Duodenal mucosa (tissue), 2 donors: ENCODE measurements around the gene CABS1.

Experiments
- H3K27ac ChIP-seq: one replicate; pipeline ENCODE4 v1.7.0; 2013; ENCODE audit warnings: low read depth, low read length
- H3K27me3 ChIP-seq, 2 donors: one replicate each; pipeline ENCODE4 v1.7.0; 2013; ENCODE audit warnings: low read length in 2 of 2, control low read depth in 1 of 2; ENCODE audit not compliant: insufficient read depth in 2 of 2, control insufficient read depth in 1 of 2
- H3K36me3 ChIP-seq, 2 donors: one replicate each; pipeline ENCODE4 v1.7.0; 2013; ENCODE audit warnings: low read length in 2 of 2, control low read depth in 1 of 2; ENCODE audit not compliant: insufficient read depth in 2 of 2, control insufficient read depth in 1 of 2
- H3K4me1 ChIP-seq, 2 donors: one replicate each; pipeline ENCODE4 v1.7.0; 2013; ENCODE audit warnings: low read length in 2 of 2, control low read depth in 1 of 2; ENCODE audit not compliant: insufficient read depth in 2 of 2, control insufficient read depth in 1 of 2
- H3K4me3 ChIP-seq, 2 donors: one replicate each; pipeline ENCODE4 v1.7.0; 2013; ENCODE audit warnings: low read length in 2 of 2, low read depth in 1 of 2
- H3K9ac ChIP-seq, 2 donors: one replicate each; pipeline ENCODE4 v1.7.0; 2013; ENCODE audit warnings: low read length in 2 of 2, low read depth in 1 of 2
- H3K9me3 ChIP-seq, 2 donors: one replicate each; pipeline ENCODE4 v1.7.0; 2013; ENCODE audit warnings: low read length in 2 of 2, control low read depth in 1 of 2; ENCODE audit not compliant: control insufficient read depth in 1 of 2

The CABS1 gene

DNA sequence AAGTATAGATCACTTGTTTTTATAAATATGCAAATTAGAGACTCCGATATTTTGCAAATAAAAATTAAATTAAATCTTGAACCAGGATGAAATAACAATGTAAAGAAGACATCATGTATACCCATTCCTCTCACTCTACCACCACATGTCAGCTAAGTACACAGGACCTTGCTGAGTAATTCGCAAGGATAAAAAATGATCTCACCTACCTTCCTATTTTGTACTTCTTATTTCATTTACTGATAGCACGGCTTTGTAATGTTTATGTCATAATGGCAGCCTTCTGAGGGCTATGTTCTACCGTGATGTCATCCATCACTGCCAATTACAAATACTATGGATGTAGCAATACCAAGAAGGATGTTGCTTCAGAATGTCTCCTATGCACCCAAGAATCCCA, 37.2 kb downstream of the CABS1 start:
- H3K36me3 ChIP-seq, result no peaks in the 10 kb centered on the region
- no peaks in the 10 kb centered on the region for H3K27me3 ChIP-seq
- H3K9ac ChIP-seq, result no peak overlapping the region
- H3K4me1 ChIP-seq, result no peaks in the 10 kb centered on the region
- no peak overlapping the region for H3K27ac ChIP-seq
- no peak overlapping the region for H3K4me3 ChIP-seq
- no peaks in the 10 kb centered on the region for H3K9me3 ChIP-seq

DNA sequence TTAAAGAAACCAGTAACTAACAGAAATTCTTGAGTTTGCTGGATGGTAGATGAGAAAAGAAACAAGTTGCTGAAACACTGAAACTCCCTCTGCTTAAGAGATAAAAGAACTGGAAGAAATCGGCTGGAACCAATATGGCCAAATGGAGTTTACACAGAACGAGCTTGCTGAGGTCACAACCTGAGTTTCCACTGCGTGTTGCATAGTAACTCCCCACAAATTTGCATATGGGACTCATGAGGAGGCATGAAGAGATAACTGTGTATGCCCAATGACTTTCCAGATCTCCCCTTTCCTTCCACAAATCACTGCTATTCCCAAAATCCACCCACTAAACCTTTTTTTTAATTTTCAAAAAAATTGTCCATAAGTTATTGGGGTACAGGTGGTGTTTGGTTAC, 38.0 kb downstream of the CABS1 start:
- H3K27ac ChIP-seq, result no peak overlapping the region
- no peaks in the 10 kb centered on the region for H3K9me3 ChIP-seq
- H3K36me3 ChIP-seq, result no peaks in the 10 kb centered on the region
- H3K9ac ChIP-seq, result no peak overlapping the region
- no peaks in the 10 kb centered on the region for H3K27me3 ChIP-seq
- H3K4me3 ChIP-seq, result no peak overlapping the region
- no peaks in the 10 kb centered on the region for H3K4me1 ChIP-seq

DNA sequence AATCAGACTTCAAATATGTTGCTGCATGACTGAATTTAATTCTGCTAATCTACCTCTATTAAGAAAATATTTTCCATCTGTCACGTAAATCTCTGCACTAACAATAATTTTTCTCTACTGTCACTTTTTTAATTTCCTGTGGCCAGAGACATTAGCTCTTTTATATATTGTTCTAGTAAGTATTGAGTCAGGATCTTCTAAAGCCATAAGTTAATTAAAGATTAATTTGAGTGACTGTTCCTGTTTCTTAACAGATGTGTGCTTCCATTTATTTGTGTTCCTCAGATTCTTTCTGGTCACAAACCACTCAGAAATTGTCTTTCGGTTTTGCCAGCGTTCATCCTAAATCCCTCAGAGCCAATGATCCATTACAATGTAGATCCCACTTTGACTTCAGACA, 45.8 kb downstream of the CABS1 start:
- Histone ChIP-seq H3K36me3 (no peaks in the 10 kb centered on the region), H3K27ac (no peak overlapping the region), H3K9me3 (no peaks in the 10 kb centered on the region), H3K27me3 (no peaks in the 10 kb centered on the region), H3K4me1 (no peaks in the 10 kb centered on the region), H3K9ac (no peak overlapping the region), H3K4me3 (no peak overlapping the region)

DNA sequence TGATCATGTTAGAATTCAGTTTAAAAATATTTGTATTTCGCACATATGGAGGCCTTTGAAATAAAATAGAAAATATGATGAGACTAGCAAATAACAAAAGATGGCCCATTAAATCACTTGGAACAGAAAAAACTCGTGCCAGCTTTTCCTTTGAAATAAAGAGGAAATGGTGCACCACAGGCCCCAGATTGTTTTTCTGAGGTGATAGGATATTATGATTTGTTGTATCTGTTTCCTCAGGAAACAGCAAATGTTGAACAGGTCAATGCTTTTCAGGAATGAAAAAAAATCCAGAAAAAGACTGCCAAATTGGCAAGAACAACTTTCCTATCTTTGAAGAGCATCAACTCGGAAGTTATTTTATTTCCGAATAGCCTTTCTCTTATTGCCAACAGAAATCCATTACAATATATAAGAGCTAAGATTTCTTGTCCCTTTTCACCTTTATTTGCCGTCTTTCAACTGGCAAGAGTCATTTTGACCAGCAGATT, 48.0 kb downstream of the CABS1 start, which contains the start of gene SMR3B:
TSS of gene SMR3B (plus strand) at position 441 of the 491 bp plus-strand sequence. CDS start 1,380 bp downstream, outside the sequence.
- no peaks in the 10 kb centered on the region for H3K36me3 ChIP-seq
- H3K4me1 ChIP-seq, result no peaks in the 10 kb centered on the region
- no peak within 1 kb of the TSS for H3K27ac ChIP-seq
- no peaks in the 10 kb centered on the region for H3K27me3 ChIP-seq
- no peak within 1 kb of the TSS for H3K4me3 ChIP-seq
- no peak within 1 kb of the TSS for H3K9ac ChIP-seq
- no peaks in the 10 kb centered on the region for H3K9me3 ChIP-seq
